Lower leg skin (tissue), 3 donors: Measurements from ENCODE around the gene PSIP1.

ENCODE experiments used
- CTCF ChIP-seq, 3 donors: fragments of 450-650 bp; IDR thresholded peaks; one replicate each; pipeline ENCODE4 v1.5.1; 2016; ENCODE audit warnings: antibody characterized with exemption in 3 of 3, mild to moderate bottlenecking in 3 of 3, moderate library complexity in 2 of 3
- POLR2A ChIP-seq, 2 donors: fragments of 450-650 bp; IDR thresholded peaks; one replicate each; pipeline ENCODE4 v1.6.1; 2016 to 2017; ENCODE audit warnings: antibody characterized with exemption in 2 of 2, mild to moderate bottlenecking in 1 of 2, moderate library complexity in 1 of 2

DNA sequence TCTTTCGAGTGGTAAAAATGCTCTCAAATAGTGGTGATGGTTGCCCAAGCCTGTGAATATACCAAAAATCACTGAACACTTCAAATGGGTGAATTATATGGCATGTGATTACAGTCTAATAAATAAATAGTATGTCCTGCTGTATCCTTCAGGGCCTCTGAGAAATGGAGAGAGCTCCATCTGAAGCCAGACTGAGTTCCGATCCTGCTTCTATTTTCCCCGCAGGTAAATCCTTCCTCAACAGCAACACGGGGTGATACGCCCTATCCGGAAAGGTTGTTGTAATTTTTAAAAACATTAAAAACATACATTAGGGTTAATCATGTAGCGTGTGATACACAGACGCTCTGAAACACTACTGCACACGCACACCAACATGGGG is 88.8 kb downstream of the PSIP1 start:
- TF ChIP-seq CTCF (IDR thresholded peaks at IDR 0.05) (no peak), POLR2A (IDR thresholded peaks at IDR 0.05) (no peak)
